ENCODE results near the gene CHCHD3. TPM values are rescaled to one million over a fixed set of nuclear protein-coding genes. Genes with fewer than 3 reads are reported as not detected.

CHCHD3 gene
- total RNA-seq, 2 experiments from 2014 or later: 83.5 to 83.8 TPM

DNA sequence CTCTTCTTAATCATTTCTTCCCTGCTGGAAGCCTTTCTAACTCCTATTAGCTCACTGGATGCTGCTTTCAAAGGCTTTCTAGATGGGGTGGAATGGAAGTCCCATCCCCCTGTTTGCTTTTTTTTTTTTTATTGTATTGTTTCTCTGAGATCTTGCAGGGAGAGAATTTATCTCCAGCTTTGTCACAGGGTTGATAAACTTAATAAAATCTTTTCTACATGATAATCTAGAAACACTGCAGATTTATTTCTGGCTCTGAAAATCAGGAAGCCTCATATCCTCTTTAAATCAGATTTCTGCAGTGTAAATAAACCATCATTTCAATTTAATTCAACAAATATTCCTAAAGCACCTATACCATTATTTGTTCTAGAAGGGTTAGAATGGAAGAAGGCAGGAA lies 37.2 kb upstream of the CHCHD3 start:
- intact Hi-C loops (cut with micrococcal nuclease; ENCODE audit: unreplicated experiment): no loop called here
- Histone ChIP-seq H3K4me3 (ENCODE audit: low read depth, low read length, poor library complexity, severe bottlenecking) (no peak overlapping the region), H3K4me1 (ENCODE audit: insufficient read depth, low read length, poor library complexity, severe bottlenecking) (no peaks in the 10 kb centered on the region), H3K4me2 (ENCODE audit: low read length) (no peak overlapping the region), H3K36me3 (ENCODE audit: insufficient read depth, low read length) (no peaks in the 10 kb centered on the region), H2AFZ (ENCODE audit: low read length) (no peak overlapping the region), H3K9me3 (ENCODE audit: low read length) (no peaks in the 10 kb centered on the region), H3K27ac (ENCODE audit: low read depth, low read length, poor library complexity, severe bottlenecking) (no peak overlapping the region), H4K20me1 (ENCODE audit: insufficient read depth, low read length) (no peaks in the 10 kb centered on the region), H3K79me2 (ENCODE audit: insufficient read depth, low read depth, low read length) (no peaks in the 10 kb centered on the region), H3K9me2 (ENCODE audit: insufficient read depth, low read length) (no peaks in the 10 kb centered on the region)
- no peak for TF ChIP-seq EZH2phosphoT487 (IDR thresholded peaks at IDR 0.05; ENCODE audit: borderline replicate concordance, low read depth, low read length)
- TF ChIP-seq, protein P1, sequence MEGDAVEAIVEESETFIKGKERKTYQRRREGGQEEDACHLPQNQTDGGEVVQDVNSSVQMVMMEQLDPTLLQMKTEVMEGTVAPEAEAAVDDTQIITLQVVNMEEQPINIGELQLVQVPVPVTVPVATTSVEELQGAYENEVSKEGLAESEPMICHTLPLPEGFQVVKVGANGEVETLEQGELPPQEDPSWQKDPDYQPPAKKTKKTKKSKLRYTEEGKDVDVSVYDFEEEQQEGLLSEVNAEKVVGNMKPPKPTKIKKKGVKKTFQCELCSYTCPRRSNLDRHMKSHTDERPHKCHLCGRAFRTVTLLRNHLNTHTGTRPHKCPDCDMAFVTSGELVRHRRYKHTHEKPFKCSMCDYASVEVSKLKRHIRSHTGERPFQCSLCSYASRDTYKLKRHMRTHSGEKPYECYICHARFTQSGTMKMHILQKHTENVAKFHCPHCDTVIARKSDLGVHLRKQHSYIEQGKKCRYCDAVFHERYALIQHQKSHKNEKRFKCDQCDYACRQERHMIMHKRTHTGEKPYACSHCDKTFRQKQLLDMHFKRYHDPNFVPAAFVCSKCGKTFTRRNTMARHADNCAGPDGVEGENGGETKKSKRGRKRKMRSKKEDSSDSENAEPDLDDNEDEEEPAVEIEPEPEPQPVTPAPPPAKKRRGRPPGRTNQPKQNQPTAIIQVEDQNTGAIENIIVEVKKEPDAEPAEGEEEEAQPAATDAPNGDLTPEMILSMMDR (conservative IDR thresholded peaks at IDR 0.05; ENCODE audit: low read length): no peak
- no peak for DNase-seq (ENCODE audit: low spot score)
- ChIA-PET CTCF (ENCODE audit: unreplicated experiment) (no interaction called here), POLR2A (no interaction called here)
- BruUV-seq (replicated peaks): no TSS peak

DNA sequence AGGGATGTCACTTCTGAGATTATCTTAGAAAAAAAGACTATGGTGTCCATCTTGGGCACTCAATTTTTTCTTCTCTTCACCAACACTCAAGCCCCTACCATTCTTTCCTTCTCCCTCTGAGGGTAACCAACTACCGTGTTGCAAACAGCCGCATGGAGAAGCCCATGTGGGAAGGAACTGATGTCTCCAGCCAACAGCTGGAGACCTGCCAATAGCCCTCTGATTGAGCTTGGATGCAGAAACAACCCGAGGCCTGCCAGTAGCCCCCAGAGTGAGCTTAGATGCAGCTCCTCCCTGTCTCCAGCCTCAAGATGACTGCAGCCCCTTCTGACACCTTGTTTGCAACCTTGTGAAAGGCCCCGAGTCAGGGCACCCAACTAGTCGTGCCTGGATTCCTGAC lies 36.4 kb upstream of the CHCHD3 start:
- BruUV-seq (replicated peaks): no TSS peak
- POLR2A ChIA-PET: no interaction called here

DNA sequence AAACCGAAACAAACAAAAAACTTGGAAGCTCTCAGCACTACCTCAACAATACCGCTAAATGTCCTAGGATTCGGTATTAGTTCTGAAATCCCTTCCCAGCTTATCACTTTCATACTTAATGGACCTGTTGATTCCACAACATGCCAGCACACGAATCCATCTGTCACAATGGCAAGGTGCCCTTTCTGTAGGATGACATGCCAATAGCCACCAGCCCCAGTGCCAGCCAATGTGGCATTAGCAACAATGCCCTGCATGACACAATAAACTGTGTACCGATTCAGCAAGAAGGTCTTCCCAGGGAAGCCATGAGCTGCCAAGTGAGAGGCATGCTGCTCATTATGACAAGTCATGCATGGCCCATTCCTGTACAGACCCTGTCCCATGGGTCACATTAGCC lies 35.6 kb upstream of the CHCHD3 start:
- no peak for DNase-seq (ENCODE audit: low spot score)
- H3K4me1 ChIP-seq (ENCODE audit: insufficient read depth, low read length, poor library complexity, severe bottlenecking): no peaks in the 10 kb centered on the region
- no peaks in the 10 kb centered on the region for H3K36me3 ChIP-seq (ENCODE audit: insufficient read depth, low read length)
- BruUV-seq (replicated peaks): no TSS peak
- ChIA-PET CTCF (ENCODE audit: unreplicated experiment) (no interaction called here), POLR2A (no interaction called here)
- H4K20me1 ChIP-seq (ENCODE audit: insufficient read depth, low read length): no peaks in the 10 kb centered on the region
- TF ChIP-seq, protein P1 (conservative IDR thresholded peaks at IDR 0.05; ENCODE audit: low read length): no peak
- TF ChIP-seq EZH2phosphoT487 (IDR thresholded peaks at IDR 0.05; ENCODE audit: borderline replicate concordance, low read depth, low read length): no peak
- no peaks in the 10 kb centered on the region for H3K9me3 ChIP-seq (ENCODE audit: low read length)
- intact Hi-C loops (cut with micrococcal nuclease; ENCODE audit: unreplicated experiment): no loop called here
- H2AFZ ChIP-seq (ENCODE audit: low read length): no peak overlapping the region
- no peaks in the 10 kb centered on the region for H3K9me2 ChIP-seq (ENCODE audit: insufficient read depth, low read length)
- no peak overlapping the region for H3K4me3 ChIP-seq (ENCODE audit: low read depth, low read length, poor library complexity, severe bottlenecking)
- H3K79me2 ChIP-seq (ENCODE audit: insufficient read depth, low read depth, low read length): no peaks in the 10 kb centered on the region
- no peak overlapping the region for H3K4me2 ChIP-seq (ENCODE audit: low read length)
- no peak overlapping the region for H3K27ac ChIP-seq (ENCODE audit: low read depth, low read length, poor library complexity, severe bottlenecking)

More for the DNA sequence above, 36.4 kb upstream of the CHCHD3 start:
- Histone ChIP-seq H3K9me2 (ENCODE audit: insufficient read depth, low read length) (no peaks in the 10 kb centered on the region), H3K79me2 (ENCODE audit: insufficient read depth, low read depth, low read length) (no peaks in the 10 kb centered on the region), H3K4me3 (ENCODE audit: low read depth, low read length, poor library complexity, severe bottlenecking) (no peak overlapping the region), H3K4me1 (ENCODE audit: insufficient read depth, low read length, poor library complexity, severe bottlenecking) (no peaks in the 10 kb centered on the region), H3K4me2 (ENCODE audit: low read length) (no peak overlapping the region), H3K9me3 (ENCODE audit: low read length) (no peaks in the 10 kb centered on the region), H2AFZ (ENCODE audit: low read length) (no peak overlapping the region), H4K20me1 (ENCODE audit: insufficient read depth, low read length) (no peaks in the 10 kb centered on the region), H3K36me3 (ENCODE audit: insufficient read depth, low read length) (no peaks in the 10 kb centered on the region), H3K27ac (ENCODE audit: low read depth, low read length, poor library complexity, severe bottlenecking) (no peak overlapping the region)
- TF ChIP-seq EZH2phosphoT487 (IDR thresholded peaks at IDR 0.05; ENCODE audit: borderline replicate concordance, low read depth, low read length): no peak
- TF ChIP-seq, protein P1 (conservative IDR thresholded peaks at IDR 0.05; ENCODE audit: low read length): no peak
- intact Hi-C loops (cut with micrococcal nuclease; ENCODE audit: unreplicated experiment): no loop called here
- CTCF ChIA-PET (ENCODE audit: unreplicated experiment): no interaction called here
- no peak for DNase-seq (ENCODE audit: low spot score)
